GM18519 (cell line): Measurements from ENCODE around the gene CRTAC1.
A peak's percentile ranks its signal among the peaks of the same experiment; 100 is the strongest.

ENCODE experiments used
- ATAC-seq: cut with Tn5 transposase; IDR thresholded peaks from one replicate; pipeline ENCODE4 v1.9.1; 2021; ENCODE audit warnings: mild to moderate bottlenecking, moderate library complexity; ENCODE audit not compliant: unreplicated experiment, low FRiP score

Gene CRTAC1

GRCh38 chr10:97876402-97876801 is 154.0 kb downstream of the CRTAC1 start:
- no peak for ATAC-seq

GRCh38 chr10:97875391-97875790 is 155.0 kb downstream of the CRTAC1 start:
- ATAC-seq, result no peak

- no peak for ATAC-seq
Measured at GRCh38 chr10:97874332-97874731, 156.1 kb downstream of the CRTAC1 start.

- no peak for ATAC-seq
Measured at GRCh38 chr10:97873569-97873968, 156.9 kb downstream of the CRTAC1 start.

GRCh38 chr10:97870990-97871389 is 159.4 kb downstream of the CRTAC1 start:
- no peak for ATAC-seq

GRCh38 chr10:97869091-97870042 is 161.1 kb downstream of the CRTAC1 start:
- peak; percentile 89 for ATAC-seq

GRCh38 chr10:97868134-97868685 is 162.2 kb downstream of the CRTAC1 start:
- ATAC-seq, result no peak

- no peak for ATAC-seq
Measured at GRCh38 chr10:97867220-97867800, 163.1 kb downstream of the CRTAC1 start.

- ATAC-seq, result no peak
Measured at GRCh38 chr10:97866524-97867219, 163.7 kb downstream of the CRTAC1 start.

- no peak for ATAC-seq
Measured at GRCh38 chr10:97865488-97865887, 164.9 kb downstream of the CRTAC1 start.

GRCh38 chr10:97863808-97864207 is 166.6 kb downstream of the CRTAC1 start:
- no peak for ATAC-seq

- no peak for ATAC-seq
Measured at GRCh38 chr10:97861924-97862323, 168.5 kb downstream of the CRTAC1 start.

GRCh38 chr10:97861097-97861750 is 169.2 kb downstream of the CRTAC1 start:
- ATAC-seq, result no peak

GRCh38 chr10:97858001-97858439 is 172.4 kb downstream of the CRTAC1 start:
- no peak for ATAC-seq

- ATAC-seq, result no peak
Measured at GRCh38 chr10:97854743-97855142, 175.7 kb downstream of the CRTAC1 start.

GRCh38 chr10:97852840-97853405 is 177.5 kb downstream of the CRTAC1 start:
- no peak for ATAC-seq

GRCh38 chr10:97852277-97852676 is 178.1 kb downstream of the CRTAC1 start:
- no peak for ATAC-seq

GRCh38 chr10:97851341-97852001 is 178.9 kb downstream of the CRTAC1 start:
- ATAC-seq, result no peak

- ATAC-seq, result no peak
Measured at GRCh38 chr10:97850446-97850845, 180.0 kb downstream of the CRTAC1 start.
